ENCODE data around the gene ZNF281.
"Not testable (repeated sequence)": the region's sequence is repeated elsewhere in the genome, so short reads cannot be mapped to it uniquely, and the experiment has no call there.

ZNF281 gene

DNA sequence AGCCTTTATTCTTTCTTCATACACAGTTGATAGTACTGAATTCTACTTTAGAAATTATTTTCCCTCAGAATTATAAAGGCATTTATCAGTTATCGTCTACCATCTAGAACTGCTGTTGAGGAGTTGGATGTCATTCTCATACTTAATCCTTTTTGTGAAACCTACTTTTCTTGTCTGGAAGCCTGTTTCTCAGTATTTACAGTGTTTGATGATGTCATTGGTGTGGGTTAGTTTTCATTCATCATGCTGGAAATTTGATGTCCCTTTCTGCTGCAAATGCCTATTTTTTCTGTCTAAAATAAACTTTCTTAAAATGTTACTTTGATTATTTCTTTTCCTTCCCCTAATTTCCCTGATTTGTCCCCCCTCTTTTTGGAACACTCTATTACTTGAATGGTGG is 22.8 kb upstream of the ZNF281 start:
- no peak for DNase-seq

DNA sequence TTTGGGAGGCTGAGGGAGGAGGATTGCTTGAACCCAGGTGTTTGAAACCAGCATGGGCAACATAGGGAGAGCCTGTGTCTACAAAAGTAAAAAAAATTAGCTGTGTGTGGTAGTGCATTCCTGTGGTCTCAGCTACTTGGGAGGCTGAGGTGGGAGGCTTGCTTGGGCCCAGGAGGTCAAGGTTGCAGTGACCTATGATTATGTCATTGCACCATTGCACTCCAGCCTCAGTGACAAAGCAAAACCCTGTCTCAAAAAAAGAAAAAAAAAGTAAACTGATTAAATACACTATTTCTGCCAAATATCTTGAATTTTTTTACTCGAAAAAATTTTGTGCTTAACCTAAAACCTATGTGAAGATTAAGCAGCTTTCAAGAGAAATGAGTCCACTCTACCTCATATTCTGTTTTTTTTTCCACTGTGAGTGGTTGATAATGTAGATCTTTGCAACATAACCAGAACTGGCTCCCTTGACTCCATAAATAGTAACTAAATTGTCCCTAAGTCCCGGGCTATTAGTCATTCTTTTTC is 19.4 kb upstream of the ZNF281 start:
- DNase-seq: no peak

- DNase-seq: no peak
These were observed 18.8 kb upstream of the ZNF281 start for GRCh38 chr1:200428482-200429205.

DNA sequence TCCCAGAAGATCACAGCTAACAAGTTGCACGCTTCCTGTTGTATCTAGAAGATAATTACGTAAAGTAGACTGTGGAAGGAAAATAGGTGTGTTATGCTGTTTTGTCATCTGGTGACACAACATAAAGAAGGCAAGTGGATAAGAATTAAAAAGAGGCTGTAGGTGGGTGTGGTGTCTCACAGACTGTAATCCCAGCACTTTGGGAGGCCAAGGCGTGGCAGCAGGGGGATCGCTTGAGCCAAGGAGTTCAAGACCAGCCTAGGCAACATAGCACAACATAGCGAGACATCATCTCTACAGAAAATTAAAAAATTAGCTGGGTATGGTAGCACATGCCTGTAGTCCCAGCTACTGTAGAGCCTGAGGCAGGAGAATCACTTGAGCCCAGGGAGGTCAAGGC is 17.9 kb upstream of the ZNF281 start:
- no peak for DNase-seq

GRCh38 chr1:200426196-200426595 is 16.4 kb upstream of the ZNF281 start:
- DNase-seq: no peak

DNA sequence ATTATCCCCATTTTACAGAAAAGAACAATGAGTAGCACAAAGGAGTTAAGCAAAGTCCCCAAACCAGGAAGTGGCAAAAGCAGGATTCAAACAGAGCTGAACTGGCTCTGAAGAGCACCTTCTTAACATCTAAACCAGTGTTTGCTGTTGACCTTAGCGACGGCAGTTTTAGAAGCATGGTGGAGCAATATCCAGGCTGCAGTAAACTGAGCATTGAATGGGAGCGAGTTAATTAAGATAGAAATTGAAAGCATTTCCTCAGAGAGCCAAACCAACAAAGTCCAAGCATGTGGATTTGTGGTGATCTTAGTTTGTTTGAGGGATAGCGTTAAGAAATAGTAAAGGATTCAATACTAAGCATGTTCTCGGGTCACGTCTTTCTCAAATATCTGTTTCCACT is 13.4 kb upstream of the ZNF281 start:
- DNase-seq: no peak

DNA sequence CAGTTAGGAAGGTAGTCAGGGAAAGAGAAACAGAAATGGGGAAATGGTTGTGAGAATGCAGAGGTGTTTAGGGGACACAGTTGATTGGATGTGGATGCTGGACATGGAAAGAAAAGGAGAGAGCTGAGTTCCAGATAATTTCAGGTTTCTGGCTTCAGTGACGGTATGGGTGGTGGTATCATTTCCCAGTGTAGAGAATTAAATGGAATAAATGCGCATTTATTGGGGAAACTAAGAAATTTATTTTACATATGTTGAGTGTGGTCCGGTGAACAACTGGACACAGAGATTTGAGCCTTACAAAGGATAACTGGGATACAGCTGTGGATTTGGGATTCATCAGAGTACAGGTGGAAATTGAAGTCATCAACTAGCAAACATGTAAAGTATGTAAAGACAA is 12.4 kb upstream of the ZNF281 start:
- DNase-seq: no peak

- no peak for DNase-seq
These were observed 6.2 kb upstream of the ZNF281 start for GRCh38 chr1:200415789-200416593.

GRCh38 chr1:200415227-200415626 is 5.4 kb upstream of the ZNF281 start:
- DNase-seq: no peak

- no peak for DNase-seq
These were observed 4.8 kb upstream of the ZNF281 start for GRCh38 chr1:200414657-200415056.

GRCh38 chr1:200413766-200414165 is 3.9 kb upstream of the ZNF281 start:
- not testable (repeated sequence) for DNase-seq

DNA sequence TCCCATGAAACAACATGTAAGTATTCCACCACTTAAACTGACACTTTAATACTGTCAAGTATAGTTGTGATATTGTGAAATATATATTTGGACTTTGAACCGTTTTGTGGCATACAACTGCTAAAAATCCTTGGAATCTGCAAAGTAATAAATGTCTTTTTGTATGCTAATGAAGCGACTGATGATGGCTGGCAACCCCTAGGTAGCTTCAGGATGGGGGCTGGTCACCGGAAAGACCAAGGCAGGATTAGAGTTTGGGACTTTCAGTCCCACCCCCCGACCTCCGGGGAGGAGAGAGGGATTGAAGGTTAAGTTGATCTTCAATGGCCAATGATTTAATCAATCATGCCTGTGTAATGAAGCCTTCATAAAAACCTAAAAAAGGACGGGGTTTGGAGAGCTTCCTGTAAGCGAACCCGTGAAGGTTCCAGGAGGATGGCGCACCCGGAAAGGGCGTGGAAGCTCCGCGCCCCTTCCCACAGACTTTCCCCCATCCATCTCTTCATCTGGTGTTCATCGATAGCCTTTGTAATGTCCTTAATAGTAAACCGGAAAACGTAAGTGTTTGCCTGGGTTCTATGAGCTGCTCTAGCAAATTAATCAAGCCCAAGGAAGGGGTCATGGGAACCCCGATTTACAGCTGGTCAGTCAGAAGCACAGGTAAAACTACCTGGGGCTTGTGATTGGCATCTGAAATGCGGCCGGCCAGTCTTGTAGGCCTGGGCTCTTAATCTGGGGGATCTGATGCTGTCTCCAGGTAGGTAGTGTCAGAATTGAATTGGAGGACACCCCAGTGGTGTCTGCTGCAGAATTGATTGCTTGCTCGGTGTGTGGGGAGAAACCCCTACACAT is 1.8 kb upstream of the ZNF281 start:
- no peak for DNase-seq

DNA sequence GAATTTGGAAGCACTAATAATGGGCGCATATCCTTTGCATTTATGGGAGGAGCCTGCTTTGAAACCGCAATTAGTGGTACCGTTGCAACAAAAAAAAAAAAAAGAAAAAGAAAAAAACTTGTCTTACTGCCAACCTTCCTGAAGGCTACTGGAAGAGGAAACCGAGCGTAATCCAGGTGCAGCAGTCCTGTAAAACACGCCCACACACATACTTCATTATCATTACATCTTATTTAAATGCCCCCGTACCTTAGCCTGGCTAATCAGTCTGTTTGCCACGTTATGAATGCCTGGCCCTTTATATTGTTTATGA is 686 bp upstream of the ZNF281 start:
- peak in 1 of 56 donors; percentile 9 for DNase-seq

GRCh38 chr1:200409203-200409760 is 554 bp downstream of the ZNF281 start:
- peak in 17 of 56 donors; percentile 6 to 53 (median 38) for DNase-seq

DNA sequence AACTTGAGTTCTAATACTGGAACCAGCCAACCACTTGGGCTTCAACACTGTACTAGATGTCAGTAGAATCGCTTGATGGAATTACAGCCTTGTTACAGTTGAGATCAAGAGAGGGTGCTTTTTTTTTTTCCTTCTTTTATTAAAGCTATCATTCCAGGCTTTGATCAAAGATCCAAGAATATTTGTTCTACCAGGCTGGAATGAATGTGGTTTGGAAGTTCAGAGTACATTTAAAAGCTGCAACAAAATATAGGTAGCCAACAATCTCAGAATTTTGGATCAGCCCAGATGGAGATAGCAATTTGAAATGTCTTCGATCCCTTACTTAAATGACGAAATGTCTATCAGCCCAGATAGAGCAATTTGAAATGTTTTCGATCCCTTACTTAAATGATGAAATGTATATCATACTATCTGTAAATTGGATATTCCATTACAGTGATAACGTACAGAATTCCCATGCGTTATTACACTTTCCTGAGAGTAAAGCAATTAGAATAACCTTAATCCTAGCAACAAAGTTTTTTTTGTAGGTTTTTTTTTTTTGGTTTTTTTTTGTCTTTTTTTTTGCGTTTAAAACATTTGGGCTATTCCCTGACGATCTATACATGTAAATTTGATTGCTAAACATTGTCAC is 3.6 kb downstream of the ZNF281 start:
- no peak for DNase-seq

- no peak for DNase-seq
These were observed 4.6 kb downstream of the ZNF281 start for GRCh38 chr1:200405264-200405663.

DNA sequence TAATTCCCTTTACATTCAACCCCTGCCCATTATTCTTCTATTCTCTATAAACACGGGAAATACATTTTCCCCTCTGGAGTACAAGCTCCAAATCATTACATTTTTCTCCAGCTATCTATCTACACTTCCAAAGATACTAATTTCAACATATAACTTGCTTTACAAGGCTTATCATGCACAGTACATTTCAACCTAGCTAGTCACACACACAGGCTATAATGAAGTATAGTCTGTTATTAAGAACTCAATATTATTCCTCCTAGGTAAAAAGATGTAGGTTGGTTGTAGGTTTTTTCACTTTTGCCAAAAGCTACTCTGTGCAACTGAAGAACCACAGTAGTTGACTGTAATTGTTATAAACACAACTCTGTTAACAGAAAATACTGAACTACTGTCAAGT is 8.1 kb downstream of the ZNF281 start:
- DNase-seq: no peak

DNA sequence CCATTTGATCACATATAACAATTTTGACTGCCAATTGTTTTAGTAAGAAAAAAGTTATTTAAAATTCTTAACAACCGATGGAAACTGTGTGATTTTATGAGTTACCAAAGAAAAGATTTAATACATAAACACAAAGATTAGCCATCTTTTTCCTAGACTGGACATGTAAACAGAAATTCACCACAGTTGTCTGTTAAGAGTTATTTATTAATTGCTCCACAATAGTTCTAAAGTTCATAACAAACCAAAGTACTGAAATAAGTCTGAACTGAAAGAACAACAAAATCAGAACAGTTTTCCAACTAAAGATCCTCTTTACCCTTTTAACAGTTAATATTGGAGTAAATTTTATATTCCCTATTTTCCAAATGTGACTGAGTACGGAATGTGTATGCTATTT is 8.6 kb downstream of the ZNF281 start:
- no peak for DNase-seq

DNA sequence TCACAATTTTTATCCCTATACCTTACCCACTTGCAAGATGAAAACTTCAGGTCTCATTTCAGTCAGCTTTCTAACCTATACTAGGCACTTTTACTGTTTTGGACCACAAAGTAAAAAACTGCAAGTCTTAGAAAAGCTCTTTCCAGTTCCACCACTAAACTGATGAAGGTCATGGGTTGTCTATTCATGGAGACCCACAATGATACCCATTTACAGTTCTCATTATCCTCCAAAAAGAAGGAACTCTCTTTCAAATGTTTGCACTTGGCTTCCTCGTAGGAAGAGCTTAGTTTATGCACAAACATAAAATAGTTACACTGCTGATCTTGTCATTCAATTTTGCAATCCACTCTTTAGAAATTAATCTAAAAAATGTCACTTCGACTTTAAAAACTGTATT is 9.3 kb downstream of the ZNF281 start:
- no peak for DNase-seq

DNA sequence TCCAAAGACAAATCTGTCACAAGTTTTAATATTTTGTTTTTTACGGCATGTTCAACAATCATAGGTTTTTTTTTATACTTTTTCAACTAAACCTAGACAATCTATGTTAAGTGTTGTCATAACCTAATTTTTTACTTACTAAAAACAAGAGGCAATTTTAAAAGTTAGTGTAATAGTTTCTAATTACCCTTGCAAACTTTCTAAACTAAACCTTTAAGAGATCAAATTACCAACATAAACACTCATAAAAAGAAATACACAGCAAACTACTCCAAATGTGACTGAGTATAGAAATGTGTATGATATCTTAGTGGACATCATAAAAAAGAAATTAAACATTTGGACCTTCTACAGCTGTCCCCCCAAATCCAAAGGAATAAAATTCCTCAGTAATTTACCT is 10.0 kb downstream of the ZNF281 start:
- no peak for DNase-seq

DNA sequence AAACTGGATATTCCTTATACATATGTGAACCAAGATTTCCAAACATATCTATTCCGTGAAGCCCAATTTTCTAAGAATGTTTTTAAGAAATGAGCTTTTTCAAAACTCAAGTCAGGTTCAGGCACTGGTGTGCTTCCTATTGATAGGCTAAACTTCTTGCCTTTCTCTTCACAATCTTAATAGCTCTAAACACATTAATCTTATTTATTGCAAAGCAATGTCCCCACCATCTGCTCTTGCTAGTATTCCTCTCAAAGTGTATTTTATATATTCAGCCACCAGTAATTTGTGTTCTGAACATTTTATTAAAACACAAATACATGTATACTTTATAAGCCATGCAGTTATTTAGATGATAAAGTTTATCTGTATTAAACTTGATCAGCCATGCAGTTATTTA is 11.5 kb downstream of the ZNF281 start:
- no peak for DNase-seq

Measured in amygdala (tissue), 56 donors.